ENCODE measurements around the gene PEAR1. TPM values are rescaled to one million over a fixed set of nuclear protein-coding genes. Genes with fewer than 3 reads are reported as not detected.

PEAR1 gene
- total RNA-seq, 1 donor from 2014 or later = 39.8 TPM

DNA sequence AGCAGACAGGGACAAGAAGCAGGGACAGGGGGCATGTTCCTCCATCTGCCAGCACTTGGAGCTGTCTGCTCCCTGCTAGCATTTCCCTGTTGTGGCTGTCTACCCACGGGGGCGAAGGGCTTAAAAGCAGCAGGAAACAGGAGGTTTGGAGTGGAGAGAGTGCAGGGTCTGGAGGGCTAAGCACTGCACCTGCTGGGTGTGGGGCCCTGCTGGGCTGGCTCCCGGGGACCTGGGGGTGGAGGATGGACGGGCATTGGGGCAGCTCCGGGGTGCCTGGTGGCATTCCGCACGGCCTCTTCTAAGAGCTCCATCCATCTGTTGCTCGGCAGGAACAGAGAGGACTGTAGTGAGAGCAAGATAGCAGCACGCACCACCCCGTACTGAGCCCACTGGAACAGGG is 48.2 kb downstream of the PEAR1 start:
- TF ChIP-seq CTCF (IDR thresholded peaks at IDR 0.05) = no peak
- peaks cover 80 to 98% of the 10 kb centered on the region in 2 donors for H3K36me3 ChIP-seq
- H3K27me3 ChIP-seq = no peaks in the 10 kb centered on the region

DNA sequence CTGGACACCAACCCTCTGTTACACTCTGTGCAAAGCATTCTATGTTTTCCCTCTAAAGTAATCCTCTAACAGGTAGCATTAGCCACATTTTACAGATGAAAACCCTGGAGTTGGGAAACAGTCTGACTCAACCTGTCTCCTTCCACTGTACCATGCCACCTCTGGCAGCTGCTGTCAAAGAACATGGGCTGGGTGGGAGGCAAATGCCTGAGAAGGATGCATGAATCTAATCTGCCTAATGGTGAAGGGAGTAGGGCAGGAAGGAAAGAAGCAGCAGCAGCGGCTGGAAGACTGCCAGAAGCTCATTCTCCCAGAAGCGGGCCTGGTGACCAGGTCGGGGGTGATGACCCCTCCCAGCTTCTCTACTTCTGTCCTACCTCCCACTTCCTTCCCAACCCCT is 48.7 kb downstream of the PEAR1 start:
- no peak for DNase-seq (ENCODE audit: low spot score in 2 of 2)

More for the DNA sequence above, 48.2 kb downstream of the PEAR1 start:
- Histone ChIP-seq H3K4me3 (no peak overlapping the region), H3K4me1 (no peaks in the 10 kb centered on the region), H3K9me3 (no peaks in the 10 kb centered on the region), H3K27ac (no peak overlapping the region)
- intact Hi-C loops (cut with DNase I) = no loop called here
- no peak for DNase-seq (ENCODE audit: low spot score in 2 of 2)

GRCh38 chr1:156942576-156942975 is 49.1 kb downstream of the PEAR1 start:
- no peaks in the 10 kb centered on the region for H3K9me3 ChIP-seq
- intact Hi-C loops (cut with DNase I) = no loop called here
- H3K4me3 ChIP-seq = no peak overlapping the region
- TF ChIP-seq CTCF (IDR thresholded peaks at IDR 0.05) = no peak
- H3K36me3 ChIP-seq = peaks cover 85 to 99% of the 10 kb centered on the region in 2 donors
- H3K27ac ChIP-seq = no peak overlapping the region
- H3K27me3 ChIP-seq = no peaks in the 10 kb centered on the region
- H3K4me1 ChIP-seq = no peaks in the 10 kb centered on the region
- DNase-seq (ENCODE audit: low spot score in 2 of 2) = no peak

More for the DNA sequence above, 48.7 kb downstream of the PEAR1 start:
- H3K4me1 ChIP-seq = no peaks in the 10 kb centered on the region
- H3K27ac ChIP-seq = no peak overlapping the region
- peaks cover 83 to 99% of the 10 kb centered on the region in 2 donors for H3K36me3 ChIP-seq
- no peaks in the 10 kb centered on the region for H3K27me3 ChIP-seq
- H3K4me3 ChIP-seq = no peak overlapping the region
- intact Hi-C loops (cut with DNase I) = no loop called here
- H3K9me3 ChIP-seq = no peaks in the 10 kb centered on the region
- TF ChIP-seq CTCF (IDR thresholded peaks at IDR 0.05) = no peak

DNA sequence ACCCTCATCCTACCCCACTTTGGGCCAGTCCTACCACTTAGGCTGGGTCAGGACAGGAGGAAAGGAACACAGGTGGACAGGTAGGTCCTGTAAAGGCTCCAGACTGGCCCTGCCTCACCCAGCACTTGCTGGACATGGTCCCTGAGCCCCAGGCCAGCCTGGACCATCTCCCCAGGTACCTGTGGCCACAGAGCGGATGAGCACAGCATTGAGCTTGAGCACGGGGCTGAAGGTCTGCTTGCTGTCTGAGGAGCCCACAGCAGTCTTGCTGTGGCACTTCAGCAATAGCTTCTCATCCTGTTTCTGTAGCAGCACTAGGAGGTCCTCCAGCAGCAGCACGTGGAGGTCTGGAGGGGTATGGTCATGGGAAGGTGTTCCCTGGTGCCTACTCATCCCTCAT is 50.2 kb downstream of the PEAR1 start:
- no peaks in the 10 kb centered on the region for H3K27me3 ChIP-seq
- peaks cover 87 to 99% of the 10 kb centered on the region in 2 donors for H3K36me3 ChIP-seq
- H3K4me3 ChIP-seq = no peak overlapping the region
- TF ChIP-seq CTCF (IDR thresholded peaks at IDR 0.05) = no peak
- H3K4me1 ChIP-seq = no peaks in the 10 kb centered on the region
- intact Hi-C loops (cut with DNase I) = no loop called here
- DNase-seq (ENCODE audit: low spot score in 2 of 2) = no peak
- H3K9me3 ChIP-seq = no peaks in the 10 kb centered on the region
- H3K27ac ChIP-seq = no peak overlapping the region

- no peak for TF ChIP-seq CTCF (IDR thresholded peaks at IDR 0.05)
- Histone ChIP-seq H3K27ac (no peak overlapping the region), H3K36me3 (peaks cover 87 to 97% of the 10 kb centered on the region in 2 donors), H3K4me1 (no peaks in the 10 kb centered on the region), H3K27me3 (no peaks in the 10 kb centered on the region), H3K4me3 (no peak overlapping the region), H3K9me3 (no peaks in the 10 kb centered on the region)
- intact Hi-C loops (cut with DNase I) = no loop called here
- DNase-seq (ENCODE audit: low spot score in 2 of 2) = no peak
Observed at GRCh38 chr1:156944268-156944667, 50.8 kb downstream of the PEAR1 start.

DNA sequence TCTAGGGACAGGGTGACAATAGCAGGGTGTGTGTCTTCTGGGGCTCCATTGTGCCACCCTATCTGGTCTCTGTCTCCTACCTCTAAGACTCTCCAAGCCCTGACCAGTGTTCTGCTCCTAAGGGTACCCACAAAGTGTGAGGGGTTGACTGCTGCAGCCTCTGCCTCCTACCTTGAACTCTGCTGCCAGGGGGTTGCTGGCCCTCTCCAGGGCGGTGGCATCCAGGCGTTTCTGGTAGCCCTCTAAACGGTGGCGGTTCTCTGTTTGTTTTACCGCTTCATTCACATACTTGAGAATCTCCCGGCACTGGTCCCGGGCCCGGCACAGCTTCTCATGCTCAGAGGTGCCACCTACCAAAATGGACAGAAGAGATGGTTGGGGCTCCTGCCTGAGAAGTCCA is 51.3 kb downstream of the PEAR1 start:
- H3K9me3 ChIP-seq = no peaks in the 10 kb centered on the region
- no peak for DNase-seq (ENCODE audit: low spot score in 2 of 2)
- H3K4me1 ChIP-seq = no peaks in the 10 kb centered on the region
- no peaks in the 10 kb centered on the region for H3K27me3 ChIP-seq
- intact Hi-C loops (cut with DNase I) = no loop called here
- TF ChIP-seq CTCF (IDR thresholded peaks at IDR 0.05) = no peak
- no peak overlapping the region for H3K4me3 ChIP-seq
- peaks cover 87 to 97% of the 10 kb centered on the region in 2 donors for H3K36me3 ChIP-seq
- no peak overlapping the region for H3K27ac ChIP-seq

Data from ascending aorta (tissue), 2 donors.